Activated CD4-positive, CD25-positive, alpha-beta regulatory T cell treated with anti-CD3 and anti-CD28 coated beads, Interleukin-2, amount 50 U/mL, for 72 hours (primary cell): ENCODE data around the gene CD81.

Experiments
- DNase-seq: peaks from one replicate; pipeline ENCODE4 v3.0.0; 2021

CD81 gene

DNA sequence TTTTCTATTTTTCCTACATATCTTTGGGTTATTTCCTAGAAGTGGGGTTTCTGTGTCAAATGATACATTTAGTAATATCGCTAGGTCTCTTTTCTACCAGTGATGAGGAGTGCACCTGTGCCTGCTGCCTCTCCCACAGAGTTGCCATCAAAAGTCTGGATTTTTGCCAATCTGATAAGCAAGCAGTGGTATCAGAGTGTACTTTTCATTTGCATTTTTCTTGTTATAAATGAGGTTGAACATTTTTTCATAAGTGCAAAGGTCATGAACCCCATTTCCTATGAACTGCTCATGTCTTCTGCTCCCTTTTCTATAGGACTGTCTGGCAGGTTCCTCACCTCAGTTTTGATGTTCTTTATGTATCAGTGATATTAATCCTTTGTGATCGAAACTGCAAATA is 65.5 kb downstream of the CD81 start:
- no peak for DNase-seq

DNA sequence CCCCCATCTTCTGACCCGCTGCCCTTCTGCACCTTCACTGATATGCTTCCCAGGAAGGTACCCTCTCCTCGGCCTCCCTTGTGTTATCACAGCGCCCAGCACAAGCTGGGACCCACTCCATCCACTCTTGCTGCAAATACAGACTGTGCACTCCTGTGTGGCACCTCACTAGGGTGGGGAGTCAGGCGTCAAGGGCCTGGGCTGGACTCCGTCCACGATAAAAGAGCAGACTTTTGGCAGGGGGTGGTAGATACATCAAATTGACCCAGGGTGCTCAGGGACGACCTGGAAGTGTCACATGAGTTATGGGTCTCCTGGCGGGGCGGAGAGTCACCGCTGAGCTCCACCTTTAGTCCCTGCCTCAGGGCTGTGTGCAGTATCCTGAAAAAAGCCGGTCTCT is 66.3 kb downstream of the CD81 start:
- no peak for DNase-seq

DNA sequence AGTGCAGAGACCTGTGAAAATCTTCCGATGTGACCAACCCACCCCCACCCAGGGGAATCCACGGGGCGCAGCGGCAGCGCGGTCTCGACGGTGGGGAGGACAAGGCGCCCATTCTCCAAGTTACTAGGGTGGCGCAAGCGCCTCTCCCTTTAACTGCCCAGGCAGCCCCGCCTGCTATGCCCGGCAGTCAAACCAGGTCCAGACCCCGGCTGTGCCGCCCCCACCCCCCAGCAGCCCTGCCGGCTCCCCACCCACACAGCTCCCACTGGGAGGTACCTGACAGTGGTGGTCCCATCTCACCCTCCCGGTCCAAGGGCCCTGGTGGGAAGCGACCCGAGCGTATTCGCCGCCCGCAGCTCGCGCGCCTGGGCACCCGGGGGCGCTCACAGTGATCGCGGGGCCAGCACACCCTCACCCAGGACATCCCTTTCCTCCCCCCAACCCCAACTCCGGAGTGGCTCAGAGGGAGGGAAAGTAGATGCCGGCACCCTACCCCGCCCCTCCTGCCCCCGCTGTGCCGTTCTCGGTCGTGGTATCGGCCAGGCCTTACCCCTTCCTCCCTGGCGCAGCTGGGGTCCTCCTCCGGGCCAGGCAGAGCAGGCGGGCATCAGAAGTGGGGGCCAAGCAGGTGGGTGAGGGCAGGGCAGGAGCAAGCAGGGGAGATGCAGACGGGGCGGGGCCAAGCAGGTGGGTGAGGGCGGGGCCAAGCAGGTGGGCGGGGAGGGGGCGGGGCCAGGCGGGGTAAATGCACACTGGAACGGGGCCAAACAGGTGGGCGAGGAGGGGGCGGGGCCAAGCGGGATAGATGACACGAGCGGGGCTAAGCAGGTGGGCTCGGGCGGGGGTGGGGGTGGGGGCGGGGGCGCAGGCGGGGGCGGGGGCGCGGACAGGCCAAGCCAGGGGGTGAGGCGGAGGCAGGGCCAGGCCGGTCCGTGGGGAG is 67.0 kb downstream of the CD81 start, which contains the start of gene TRPM5:
TSS of gene TRPM5 (minus strand) at position 634 of the 940 bp plus-strand sequence. CDS start 21,478 bp downstream, outside the sequence.
- DNase-seq, result peak; percentile 72

GRCh38 chr11:2444821-2445745 is 68.0 kb downstream of the CD81 start, which contains the start of gene KCNQ1:
TSS of gene KCNQ1 (plus strand) at chr11:2445008. CDS start at chr11:2445099, 91 bp downstream.
- DNase-seq, result peak; percentile 66

DNA sequence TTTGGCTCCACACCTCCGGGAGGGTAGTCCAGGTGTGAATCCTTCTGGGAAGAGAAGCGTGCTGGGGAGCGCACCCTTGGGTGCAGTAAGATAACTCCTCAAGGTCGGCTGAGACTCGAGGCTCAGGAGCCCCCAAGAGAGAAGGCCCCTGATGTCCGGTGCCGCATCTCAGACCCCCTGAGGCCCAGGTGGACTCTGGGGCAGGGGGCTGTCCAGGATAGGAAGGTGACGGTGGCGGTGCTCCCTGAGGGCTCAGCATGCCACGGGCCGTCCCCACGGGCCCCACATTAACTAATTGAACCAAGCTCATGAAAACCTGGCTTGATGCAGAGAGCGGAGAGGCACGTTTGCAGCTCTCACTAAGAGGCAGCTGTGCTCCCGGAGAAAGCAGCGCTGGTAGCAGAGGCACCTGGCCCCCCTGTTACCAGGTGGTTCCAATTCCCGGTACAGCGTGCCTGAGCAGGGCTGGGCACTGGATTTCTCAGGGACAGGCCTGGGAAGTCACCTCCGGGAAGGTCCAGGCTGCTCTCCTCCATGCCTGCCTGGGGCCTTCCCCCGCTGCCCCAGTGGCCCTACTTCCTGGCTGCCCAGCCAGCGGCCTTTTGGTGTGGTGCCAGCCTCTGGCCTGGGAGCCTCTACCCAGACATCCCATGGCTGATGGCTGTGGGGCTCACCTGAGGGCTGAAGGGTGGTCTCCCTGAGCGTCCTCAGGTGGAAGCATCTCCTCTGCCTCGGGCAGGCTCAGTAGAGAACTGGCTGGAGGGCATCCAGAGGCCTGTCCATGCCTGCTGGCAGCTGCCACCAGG is 68.8 kb downstream of the CD81 start:
- no peak for DNase-seq

- DNase-seq, result no peak
Measured at GRCh38 chr11:2446590-2447252, 69.6 kb downstream of the CD81 start.
